ENCODE measurements around the gene C6orf120. TPM values are rescaled to one million over a fixed set of nuclear protein-coding genes. Genes with fewer than 3 reads are reported as not detected.
A peak's percentile ranks its signal among the peaks of the same experiment; 100 is the strongest.

C6orf120 gene
- total and polyA plus RNA-seq, 2 of the 13 experiments (the other 11 are each of a cell fraction or from before 2014, with no cell fraction given) = 21.7 to 29.9 TPM

DNA sequence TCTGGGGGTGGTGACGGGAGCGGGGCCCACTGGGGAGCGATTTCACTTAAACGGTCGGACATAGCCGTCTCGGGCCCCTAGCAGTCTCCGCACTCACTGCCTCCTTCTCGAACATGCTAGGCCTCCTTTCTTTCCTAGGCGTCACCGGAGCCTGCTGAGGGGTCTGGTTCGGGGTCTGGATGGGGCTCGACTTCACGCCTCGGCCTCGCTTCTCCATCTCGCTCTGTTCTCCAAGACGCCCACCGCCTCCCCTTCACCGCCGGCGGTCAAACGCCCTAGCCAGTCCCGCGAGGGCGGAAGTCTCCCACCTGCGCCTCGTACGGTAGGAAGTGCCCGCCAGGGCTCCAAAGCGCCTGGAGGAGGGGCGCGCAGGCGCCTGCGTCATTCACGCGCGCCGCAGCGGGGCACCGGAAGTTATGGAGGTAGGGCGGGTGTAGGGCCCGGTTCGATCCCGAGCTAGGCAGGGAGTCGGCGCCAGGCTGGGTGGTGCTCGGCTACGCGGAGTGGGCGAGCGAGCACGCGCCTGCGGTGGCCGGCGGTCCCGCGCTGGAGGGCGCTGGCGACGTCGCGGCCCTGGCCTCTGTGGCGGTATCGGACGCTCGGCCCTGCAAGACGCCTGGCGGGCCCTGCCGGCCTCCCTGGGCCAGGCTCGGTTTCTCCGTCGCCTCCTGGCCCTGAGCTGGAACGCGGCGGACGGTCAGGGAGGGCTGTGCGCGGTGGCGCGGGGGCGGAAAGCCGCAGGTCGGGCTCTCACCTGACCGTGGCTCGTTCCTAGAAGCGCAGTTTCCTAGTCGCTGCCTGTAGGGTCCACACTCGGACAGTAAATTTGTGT is 49.5 kb downstream of the C6orf120 start, which contains the start of the genes DYNLT2 and ERMARD:
DYNLT2 (minus strand) TSS at position 331 of the 832 bp plus-strand sequence; CDS start at position 217, 114 bp downstream.
ERMARD (plus strand) TSS at position 381 of the 832 bp plus-strand sequence; CDS start at position 417, 36 bp downstream.
- BruUV-seq (replicated peaks) = no TSS peak
- Histone ChIP-seq H3K4me2 (ENCODE audit: low read depth, low read length) (peak within 1 kb of the TSS; percentile 90), H3K27ac (ENCODE audit: extremely low read length, insufficient read depth, low read length) (peak within 1 kb of the TSS; percentile 96), H3K27me3 (ENCODE audit: control insufficient read depth in 1 of 2, insufficient read depth in 2 of 2, low read length in 2 of 2) (no peaks in the 10 kb centered on the region; a peak in 1 of 5 replicates), H3K36me3 (replicated peaks in 1 of 2; ENCODE audit: control insufficient read depth in 1 of 2, insufficient read depth in 2 of 2, low read length in 2 of 2) (no peaks in the 10 kb centered on the region), H3K9ac (ENCODE audit: insufficient read depth, low read depth, low read length) (peak within 1 kb of the TSS; percentile 95), H3K9me3 (ENCODE audit: low read length) (no peaks in the 10 kb centered on the region), H3K4me1 (ENCODE audit: insufficient read depth, low read length) (peaks cover 48% of the 10 kb centered on the region), H4K20me1 (ENCODE audit: insufficient read depth, low read length) (no peaks in the 10 kb centered on the region), H3K4me3 (replicated peaks in 1 of 3; ENCODE audit: insufficient read depth in 1 of 3, low read depth in 2 of 3, low read length in 3 of 3) (peak within 1 kb of the TSS; percentile 88 to 91 (median 90)), H3K79me2 (ENCODE audit: insufficient read depth, low read length) (peaks cover 19% of the 10 kb centered on the region), H2AFZ (ENCODE audit: low read length) (peak within 1 kb of the TSS; percentile 20)
- DNase-seq (ENCODE audit: low spot score) (peak; percentile 96), FAIRE-seq (no peak), ATAC-seq (peak; percentile 95)
- intact Hi-C loops (cut with micrococcal nuclease; ENCODE audit: unreplicated experiment) = loop anchor here (1.0 to 2.0 kb wide), 5 partner anchors 26 to 803 kb away; partner anchors contain the start of genes C6orf120, TBP and WDR27
- 2% methylated on average over 32 of the region's 90 CpGs for WGBS (ENCODE audit: low lambda C conversion rate)
- ChIA-PET CTCF (ENCODE audit: low intra/inter-chr PET ratio, low total read pairs) (no interaction called here), POLR2A (interaction anchor here (0.8 to 4.9 kb wide), 26 partner anchors 8 to 802 kb away, joined by 3 to 92 read pairs (median 6); partner anchors contain the start of genes C6orf120, PHF10, PSMB1 and TBP)
- in situ Hi-C loops (cut with HindIII; ENCODE audit: extremely low pct_ligation_motif_present, low pct_unique_long_range_greater_than_20kb) = loop anchor here (5.0 kb wide), 1 partner anchor 801 kb away; the partner anchor contains the start of genes PSMB1 and TBP
- TF ChIP-seq KAT2B (IDR thresholded peaks at IDR 0.05; ENCODE audit: borderline replicate concordance, low read depth, low read length) = peak; percentile 8; the same call in 1 of the 2 replicates
- TF ChIP-seq ZNF350 (CRISPR knock-in tag; IDR thresholded peaks at IDR 0.05; ENCODE audit: borderline replicate concordance, low read depth) = peak; percentile 94
- TF ChIP-seq, protein P1, sequence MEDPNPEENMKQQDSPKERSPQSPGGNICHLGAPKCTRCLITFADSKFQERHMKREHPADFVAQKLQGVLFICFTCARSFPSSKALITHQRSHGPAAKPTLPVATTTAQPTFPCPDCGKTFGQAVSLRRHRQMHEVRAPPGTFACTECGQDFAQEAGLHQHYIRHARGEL (CRISPR knock-in tag; IDR thresholded peaks at IDR 0.05) = 0 out of 2 replicates have a peak, but pooled peaks have one; percentile 40
- TF ChIP-seq, protein P2, sequence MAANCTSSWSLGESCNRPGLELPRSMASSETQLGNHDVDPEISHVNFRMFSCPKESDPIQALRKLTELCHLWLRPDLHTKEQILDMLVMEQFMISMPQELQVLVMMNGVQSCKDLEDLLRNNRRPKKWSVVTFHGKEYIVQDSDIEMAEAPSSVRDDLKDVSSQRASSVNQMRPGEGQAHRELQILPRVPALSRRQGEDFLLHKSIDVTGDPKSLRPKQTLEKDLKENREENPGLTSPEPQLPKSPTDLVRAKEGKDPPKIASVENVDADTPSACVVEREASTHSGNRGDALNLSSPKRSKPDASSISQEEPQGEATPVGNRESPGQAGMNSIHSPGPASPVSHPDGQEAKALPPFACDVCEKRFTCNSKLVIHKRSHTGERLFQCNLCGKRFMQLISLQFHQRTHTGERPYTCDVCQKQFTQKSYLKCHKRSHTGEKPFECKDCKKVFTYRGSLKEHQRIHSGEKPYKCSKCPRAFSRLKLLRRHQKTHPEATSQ (CRISPR knock-in tag; IDR thresholded peaks at IDR 0.05; ENCODE audit: borderline replicate concordance) = peak; percentile 96
- TF ChIP-seq ZIK1 (CRISPR knock-in tag; IDR thresholded peaks at IDR 0.05; ENCODE audit: borderline replicate concordance, low read depth) = peak; percentile 99
- TF ChIP-seq, protein P3, sequence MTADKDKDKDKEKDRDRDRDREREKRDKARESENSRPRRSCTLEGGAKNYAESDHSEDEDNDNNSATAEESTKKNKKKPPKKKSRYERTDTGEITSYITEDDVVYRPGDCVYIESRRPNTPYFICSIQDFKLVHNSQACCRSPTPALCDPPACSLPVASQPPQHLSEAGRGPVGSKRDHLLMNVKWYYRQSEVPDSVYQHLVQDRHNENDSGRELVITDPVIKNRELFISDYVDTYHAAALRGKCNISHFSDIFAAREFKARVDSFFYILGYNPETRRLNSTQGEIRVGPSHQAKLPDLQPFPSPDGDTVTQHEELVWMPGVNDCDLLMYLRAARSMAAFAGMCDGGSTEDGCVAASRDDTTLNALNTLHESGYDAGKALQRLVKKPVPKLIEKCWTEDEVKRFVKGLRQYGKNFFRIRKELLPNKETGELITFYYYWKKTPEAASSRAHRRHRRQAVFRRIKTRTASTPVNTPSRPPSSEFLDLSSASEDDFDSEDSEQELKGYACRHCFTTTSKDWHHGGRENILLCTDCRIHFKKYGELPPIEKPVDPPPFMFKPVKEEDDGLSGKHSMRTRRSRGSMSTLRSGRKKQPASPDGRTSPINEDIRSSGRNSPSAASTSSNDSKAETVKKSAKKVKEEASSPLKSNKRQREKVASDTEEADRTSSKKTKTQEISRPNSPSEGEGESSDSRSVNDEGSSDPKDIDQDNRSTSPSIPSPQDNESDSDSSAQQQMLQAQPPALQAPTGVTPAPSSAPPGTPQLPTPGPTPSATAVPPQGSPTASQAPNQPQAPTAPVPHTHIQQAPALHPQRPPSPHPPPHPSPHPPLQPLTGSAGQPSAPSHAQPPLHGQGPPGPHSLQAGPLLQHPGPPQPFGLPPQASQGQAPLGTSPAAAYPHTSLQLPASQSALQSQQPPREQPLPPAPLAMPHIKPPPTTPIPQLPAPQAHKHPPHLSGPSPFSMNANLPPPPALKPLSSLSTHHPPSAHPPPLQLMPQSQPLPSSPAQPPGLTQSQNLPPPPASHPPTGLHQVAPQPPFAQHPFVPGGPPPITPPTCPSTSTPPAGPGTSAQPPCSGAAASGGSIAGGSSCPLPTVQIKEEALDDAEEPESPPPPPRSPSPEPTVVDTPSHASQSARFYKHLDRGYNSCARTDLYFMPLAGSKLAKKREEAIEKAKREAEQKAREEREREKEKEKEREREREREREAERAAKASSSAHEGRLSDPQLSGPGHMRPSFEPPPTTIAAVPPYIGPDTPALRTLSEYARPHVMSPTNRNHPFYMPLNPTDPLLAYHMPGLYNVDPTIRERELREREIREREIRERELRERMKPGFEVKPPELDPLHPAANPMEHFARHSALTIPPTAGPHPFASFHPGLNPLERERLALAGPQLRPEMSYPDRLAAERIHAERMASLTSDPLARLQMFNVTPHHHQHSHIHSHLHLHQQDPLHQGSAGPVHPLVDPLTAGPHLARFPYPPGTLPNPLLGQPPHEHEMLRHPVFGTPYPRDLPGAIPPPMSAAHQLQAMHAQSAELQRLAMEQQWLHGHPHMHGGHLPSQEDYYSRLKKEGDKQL (CRISPR knock-in tag; IDR thresholded peaks at IDR 0.05; ENCODE audit: low read depth) = peak; percentile 76; the same call in 1 of the 2 replicates
- TF ChIP-seq NCOA1 (CRISPR knock-in tag; IDR thresholded peaks at IDR 0.05) = peak; percentile 94
- TF ChIP-seq TBL1XR1 (IDR thresholded peaks at IDR 0.05; ENCODE audit: borderline replicate concordance, low read length, partially characterized antibody) = peak; percentile 18
- no peak for TF ChIP-seq MTA3 (CRISPR knock-in tag; IDR thresholded peaks at IDR 0.05)
- TF ChIP-seq HNRNPH1 (optimal IDR thresholded peaks at IDR 0.05; ENCODE audit: low read depth, low read length) = no peak
- peak; percentile 98 for TF ChIP-seq ZNF430 (CRISPR knock-in tag; IDR thresholded peaks at IDR 0.05)
- TF ChIP-seq ZNF816 (CRISPR knock-in tag; IDR thresholded peaks at IDR 0.05; ENCODE audit: borderline replicate concordance) = peak; percentile 31; the same call in 1 of the 2 replicates
- TF ChIP-seq ZNF468 (CRISPR knock-in tag; IDR thresholded peaks at IDR 0.05) = peak; percentile 98
- TF ChIP-seq MAF1 (CRISPR knock-in tag; IDR thresholded peaks at IDR 0.05; ENCODE audit: borderline replicate concordance) = peak; percentile 87
